COLO829 (cell line): ENCODE measurements around the gene PPFIA1.

Source experiments
- DNase-seq: peaks from one replicate; pipeline ENCODE4 v3.0.0; 2012; ENCODE audit warnings: low spot score

PPFIA1 gene

DNA sequence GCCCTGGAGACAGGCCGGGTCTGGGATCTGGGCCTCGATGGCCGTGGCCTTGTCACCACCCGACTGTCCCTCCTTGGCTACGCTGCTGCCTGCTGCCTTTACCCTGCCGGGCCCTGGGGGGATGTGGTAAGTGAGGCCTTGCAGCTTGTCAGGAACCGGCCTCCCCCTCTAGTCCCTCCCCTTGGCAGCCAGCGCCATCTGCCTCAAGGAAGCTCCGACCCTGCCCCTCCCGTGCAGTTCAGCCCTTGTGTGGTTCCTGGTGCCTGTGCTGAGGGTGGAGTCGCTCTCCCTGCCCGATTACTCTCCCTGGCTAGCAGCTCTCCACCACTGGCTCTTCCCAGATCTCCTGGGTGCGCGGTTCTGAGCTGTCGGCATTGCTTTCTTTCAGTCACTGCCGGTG lies 161.6 kb downstream of the PPFIA1 start:
- no peak for DNase-seq

DNA sequence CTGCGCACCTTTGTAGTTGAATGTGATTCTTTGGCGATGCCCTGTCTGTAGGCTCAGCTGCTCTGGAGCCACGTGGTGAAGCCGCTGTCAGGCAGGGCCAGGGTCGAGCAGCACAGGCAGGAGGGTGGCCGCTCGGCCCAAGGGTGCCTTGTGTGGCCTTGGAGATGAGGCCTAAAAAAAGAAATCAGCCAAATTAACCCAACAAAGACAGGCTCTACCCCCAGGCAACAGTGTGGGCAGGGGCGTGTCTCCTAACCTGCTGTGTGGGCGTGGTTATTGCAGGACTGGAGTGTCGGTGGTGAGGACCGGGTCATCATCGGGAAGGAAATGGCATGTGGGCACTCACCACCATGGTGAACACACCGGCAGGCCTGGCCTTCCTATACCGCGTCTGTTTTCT lies 162.1 kb downstream of the PPFIA1 start:
- DNase-seq = no peak

DNA sequence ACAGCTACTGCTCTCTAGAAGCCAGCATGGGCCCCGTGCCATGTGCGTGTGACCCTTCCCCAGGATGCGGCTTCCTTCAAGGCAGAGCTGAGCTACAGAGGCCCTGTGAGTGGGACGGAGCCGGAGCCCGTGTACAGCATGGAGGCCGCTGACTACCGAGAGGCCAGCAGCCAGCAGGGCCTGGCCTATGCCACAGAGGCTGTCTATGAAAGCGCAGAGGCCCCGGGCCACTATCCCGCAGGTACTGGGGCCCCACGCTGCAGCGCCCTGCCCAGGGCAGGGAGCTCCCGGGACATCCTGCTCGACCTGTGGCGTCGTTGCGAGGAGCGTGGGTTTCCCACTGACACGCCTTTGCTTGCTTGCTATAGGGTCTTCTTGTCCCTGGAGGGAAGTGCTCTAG lies 162.5 kb downstream of the PPFIA1 start:
- DNase-seq = no peak

DNA sequence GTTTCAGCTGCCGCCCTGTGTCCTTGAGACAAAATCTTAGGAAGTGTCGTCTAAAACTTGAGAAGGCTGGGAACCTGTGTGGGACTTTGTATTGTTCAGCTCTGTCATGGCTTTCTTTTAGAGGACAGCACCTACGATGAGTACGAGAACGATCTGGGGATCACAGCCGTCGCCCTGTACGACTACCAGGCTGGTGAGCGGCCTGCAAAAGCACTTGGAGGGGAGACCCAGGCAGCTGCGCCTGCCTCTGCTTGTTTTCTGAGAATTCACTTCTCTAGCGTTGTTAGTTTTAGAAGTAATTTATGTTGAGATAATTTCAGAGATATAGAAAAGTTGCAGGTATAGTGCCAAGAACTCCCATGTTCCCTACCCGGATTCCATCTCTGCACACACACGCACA lies 163.0 kb downstream of the PPFIA1 start:
- no peak for DNase-seq
